Stimulated activated CD8-positive, alpha-beta memory T cell treated with anti-CD3 and anti-CD28 coated beads, Interleukin-7, amount 100 ng/mL, for 24 hours (primary cell): Measurements from ENCODE around the gene BNIP3.
"Not testable (repeated sequence)": the region's sequence is repeated elsewhere in the genome, so short reads cannot be mapped to it uniquely, and the experiment has no call there.

ENCODE experiments used
- DNase-seq: peaks from one replicate; pipeline ENCODE4 v3.0.0-alpha.2; 2020; ENCODE audit warnings: low read depth

Gene BNIP3

DNA sequence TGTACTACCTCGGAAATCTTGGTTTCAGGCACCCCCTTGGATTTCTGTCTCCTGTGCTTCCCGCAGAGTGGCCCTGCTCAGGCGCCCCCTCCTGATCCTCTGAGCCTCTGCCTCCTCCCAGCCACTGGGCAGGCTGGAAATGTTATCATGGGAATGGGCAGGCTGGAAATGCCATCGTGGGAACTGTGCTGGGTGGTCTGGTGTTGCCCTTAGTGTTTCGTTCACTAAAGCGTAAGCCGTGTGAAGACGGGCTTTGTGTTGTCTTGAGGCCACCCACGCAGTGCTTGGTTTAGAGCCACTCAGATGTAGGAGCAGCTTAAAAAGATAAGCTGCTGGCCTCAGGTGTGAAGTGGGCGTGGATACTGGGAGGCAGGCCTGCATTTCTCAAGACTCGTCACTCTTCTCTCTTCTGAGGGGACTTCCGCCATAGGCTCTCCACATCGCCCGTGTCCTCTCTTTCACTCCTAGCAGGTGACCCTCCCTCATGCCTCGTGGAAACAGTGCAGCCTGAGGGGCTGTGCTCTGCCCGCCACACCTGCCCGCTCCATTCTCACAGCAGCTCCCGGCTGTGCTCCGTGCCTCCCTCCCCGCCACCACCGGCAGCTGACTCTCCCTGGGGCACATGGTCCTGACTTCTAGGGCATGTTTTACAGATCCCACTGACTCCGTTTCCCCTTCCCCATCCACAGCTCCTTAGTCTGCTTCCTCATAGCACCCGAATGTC, 52.4 kb downstream of the BNIP3 start:
- no peak for DNase-seq

- no peak for DNase-seq
These were observed 53.3 kb downstream of the BNIP3 start for GRCh38 chr10:131928248-131929095.

GRCh38 chr10:131926743-131927595, 54.8 kb downstream of the BNIP3 start:
- no peak for DNase-seq

GRCh38 chr10:131926253-131926652, 55.5 kb downstream of the BNIP3 start:
- no peak for DNase-seq

- no peak for DNase-seq
These were observed 56.0 kb downstream of the BNIP3 start for GRCh38 chr10:131925716-131926115.

- no peak for DNase-seq
These were observed 56.6 kb downstream of the BNIP3 start for GRCh38 chr10:131925011-131925649.

- DNase-seq: no peak
These were observed 58.5 kb downstream of the BNIP3 start for GRCh38 chr10:131923038-131923756.

GRCh38 chr10:131921184-131921583, 60.5 kb downstream of the BNIP3 start:
- DNase-seq: no peak

DNA sequence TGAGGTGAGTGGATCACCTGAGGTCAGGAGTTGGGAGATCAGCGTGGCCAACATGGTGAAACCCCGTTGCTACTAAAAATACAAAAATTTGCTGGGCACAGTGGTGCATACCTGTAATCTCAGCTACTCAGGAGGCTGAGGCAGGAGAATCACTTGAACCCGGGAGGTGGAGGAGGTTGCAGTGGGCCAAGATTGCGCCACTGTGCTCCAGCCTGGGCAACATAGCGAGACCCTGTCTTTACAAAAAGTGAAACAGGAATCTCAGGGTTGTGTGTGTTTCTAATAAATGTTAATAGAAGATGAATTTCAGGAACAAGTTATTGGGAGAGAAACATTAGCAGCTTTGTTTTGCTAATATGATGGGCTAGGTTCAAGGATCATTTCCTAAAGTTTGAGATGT, 61.0 kb downstream of the BNIP3 start:
- DNase-seq: no peak

- no peak for DNase-seq
These were observed 61.6 kb downstream of the BNIP3 start for GRCh38 chr10:131920151-131920550.

- not testable (repeated sequence) for DNase-seq
These were observed 62.3 kb downstream of the BNIP3 start for GRCh38 chr10:131919461-131919860.
